Stimulated activated CD8-positive, alpha-beta memory T cell treated with anti-CD3 and anti-CD28 coated beads, Interleukin-15, amount 100 ng/mL, for 48 hours (primary cell): Measurements from ENCODE around the gene DLGAP1.
"Not testable (repeated sequence)": the region's sequence is repeated elsewhere in the genome, so short reads cannot be mapped to it uniquely, and the experiment has no call there.

ENCODE experiments used
- DNase-seq, 2 donors: peaks; one replicate each; pipeline ENCODE4 v3.0.0-alpha.2; 2020; ENCODE audit warnings: low read depth in 2 of 2

The DLGAP1 gene

DNA sequence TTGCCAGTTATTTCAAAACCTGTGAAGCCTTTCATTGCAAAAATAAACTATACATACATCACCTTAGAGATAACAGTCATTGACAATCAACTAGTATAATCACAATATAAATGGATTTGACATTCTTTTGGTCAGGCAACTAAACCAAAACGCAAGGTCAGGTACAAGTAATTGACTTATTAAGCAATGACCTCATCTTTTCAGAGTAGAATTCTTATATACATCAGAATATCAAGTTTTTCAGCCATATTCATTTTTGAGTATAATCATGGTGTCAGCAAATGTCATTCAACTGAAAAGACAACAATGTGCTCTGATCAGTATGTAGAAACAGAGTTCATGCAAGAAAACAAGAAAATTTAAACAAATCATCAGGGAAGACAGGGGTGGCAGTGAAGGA lies 796.6 kb downstream of the DLGAP1 start:
- no peak for DNase-seq

DNA sequence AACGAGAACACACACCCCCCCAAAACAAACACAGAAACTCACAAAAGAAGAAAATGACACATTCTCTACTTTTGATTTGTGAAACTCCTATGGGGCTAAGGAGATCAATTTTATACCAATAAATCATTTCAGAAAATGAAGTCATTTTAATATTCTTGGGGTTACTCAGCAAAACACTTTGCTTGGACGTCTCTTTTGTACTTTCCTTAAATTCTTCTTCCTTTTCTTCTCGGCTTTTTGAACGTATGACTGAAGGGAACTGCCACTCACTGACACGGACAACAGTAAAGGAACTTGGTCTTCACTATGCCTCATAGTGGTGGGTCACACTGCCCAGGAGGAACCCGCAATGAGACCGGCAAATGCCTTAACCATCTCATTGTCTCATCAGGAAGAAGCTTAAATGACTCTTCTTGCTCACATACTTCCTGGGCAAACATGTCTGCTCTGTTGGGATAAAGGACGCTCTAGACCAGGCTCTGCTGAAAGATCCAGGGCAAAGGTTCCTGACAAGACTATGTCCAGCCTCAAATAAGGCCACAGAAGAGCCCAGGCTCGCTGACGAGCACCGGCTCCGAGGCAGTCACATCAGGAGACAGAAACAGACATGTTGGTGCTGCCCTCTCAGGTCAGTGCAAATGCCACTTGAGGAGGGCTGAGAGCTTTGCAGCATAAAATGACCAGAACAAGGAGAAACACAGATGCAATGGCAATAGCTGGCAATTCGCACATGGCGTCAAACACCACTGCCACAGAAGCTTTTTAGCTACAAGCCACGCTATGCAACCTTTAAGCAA lies 799.7 kb downstream of the DLGAP1 start:
- DNase-seq: no peak

DNA sequence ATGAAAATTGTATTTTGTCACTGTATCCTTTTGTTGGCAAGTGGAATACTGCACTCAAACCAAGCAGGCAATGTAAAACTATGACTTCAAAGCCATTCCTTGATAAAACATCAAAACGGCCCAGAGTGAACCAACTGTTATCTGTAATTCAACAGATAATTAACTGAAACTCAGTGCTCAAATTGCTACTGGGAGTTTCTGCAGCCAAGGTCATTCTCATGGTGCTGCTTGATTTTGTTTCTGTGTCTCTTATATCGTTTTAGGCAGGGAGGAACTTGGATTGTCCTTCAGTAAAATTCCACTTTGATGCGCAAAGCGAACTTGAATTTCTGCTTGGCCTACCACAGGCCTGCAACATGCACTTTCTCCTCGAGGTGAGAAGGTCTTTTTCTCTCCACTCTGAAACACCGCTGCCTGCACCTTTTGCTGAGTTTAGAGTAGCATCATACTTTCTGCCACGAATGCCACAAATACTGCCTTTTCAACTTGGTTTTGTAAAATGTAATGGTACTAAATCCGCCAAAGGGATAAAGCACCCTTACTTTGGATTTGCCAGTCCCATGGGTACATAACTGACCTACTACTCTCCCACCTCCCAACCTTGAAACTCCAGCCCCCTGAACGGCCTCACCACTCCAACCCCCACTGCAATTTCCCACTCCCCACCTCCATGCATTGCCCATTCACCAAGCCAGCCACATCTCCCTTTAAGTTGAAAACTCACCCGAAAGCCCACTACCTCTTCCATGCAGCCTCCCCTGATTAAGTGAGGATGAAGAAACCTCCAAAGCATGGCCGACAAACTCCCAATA lies 800.5 kb downstream of the DLGAP1 start:
- DNase-seq: no peak

GRCh38 chr18:3653851-3654441 lies 801.2 kb downstream of the DLGAP1 start:
- no peak for DNase-seq

GRCh38 chr18:3653263-3653850 lies 801.8 kb downstream of the DLGAP1 start:
- no peak for DNase-seq

- DNase-seq: peak; percentile 56 to 66
Observed at GRCh38 chr18:3652380-3653262, 802.5 kb downstream of the DLGAP1 start.

DNA sequence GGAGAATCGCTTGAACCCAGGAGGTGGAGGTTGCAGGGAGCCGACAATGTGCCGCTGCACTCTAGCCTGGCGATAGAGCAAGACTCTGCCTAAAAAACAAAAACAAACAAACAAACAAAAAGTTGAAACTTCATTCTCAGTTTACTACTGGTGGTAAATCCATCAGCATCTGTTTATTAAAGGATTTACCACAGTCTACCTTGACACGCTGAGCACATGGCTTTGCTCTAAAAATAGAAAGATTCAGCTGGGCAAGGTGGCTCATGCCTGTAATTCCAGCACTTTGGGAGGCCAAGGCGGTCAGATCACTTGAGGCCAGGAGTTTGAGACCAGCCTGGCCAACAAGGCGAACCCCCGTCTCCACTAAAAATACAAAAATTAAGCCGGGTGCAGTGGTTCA lies 803.8 kb downstream of the DLGAP1 start:
- DNase-seq: no peak

DNA sequence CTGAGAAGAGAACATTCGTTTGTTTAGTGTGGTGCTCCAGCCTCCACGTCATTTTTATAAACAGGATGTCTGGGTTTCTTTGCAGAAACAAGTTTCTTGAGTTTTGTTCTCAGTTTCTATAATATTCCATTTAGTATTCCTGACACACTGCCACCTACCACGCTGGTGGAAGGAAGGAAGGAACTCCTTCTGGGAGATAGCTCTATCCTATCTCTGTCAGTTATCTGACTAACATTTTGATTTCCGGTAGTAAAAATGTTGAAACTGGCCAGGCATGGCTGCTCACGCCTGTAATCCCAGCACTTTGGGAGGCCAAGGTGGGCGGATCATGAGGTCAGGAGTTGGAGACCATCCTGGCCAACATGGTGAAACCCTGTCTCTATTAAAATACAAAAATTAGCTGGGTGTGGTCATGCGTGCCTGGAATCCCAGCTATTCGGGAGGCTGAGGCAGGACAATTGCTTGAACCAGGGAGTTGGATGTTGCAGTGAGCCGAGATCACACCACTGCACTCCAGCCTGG lies 804.5 kb downstream of the DLGAP1 start:
- not testable (repeated sequence) for DNase-seq

DNA sequence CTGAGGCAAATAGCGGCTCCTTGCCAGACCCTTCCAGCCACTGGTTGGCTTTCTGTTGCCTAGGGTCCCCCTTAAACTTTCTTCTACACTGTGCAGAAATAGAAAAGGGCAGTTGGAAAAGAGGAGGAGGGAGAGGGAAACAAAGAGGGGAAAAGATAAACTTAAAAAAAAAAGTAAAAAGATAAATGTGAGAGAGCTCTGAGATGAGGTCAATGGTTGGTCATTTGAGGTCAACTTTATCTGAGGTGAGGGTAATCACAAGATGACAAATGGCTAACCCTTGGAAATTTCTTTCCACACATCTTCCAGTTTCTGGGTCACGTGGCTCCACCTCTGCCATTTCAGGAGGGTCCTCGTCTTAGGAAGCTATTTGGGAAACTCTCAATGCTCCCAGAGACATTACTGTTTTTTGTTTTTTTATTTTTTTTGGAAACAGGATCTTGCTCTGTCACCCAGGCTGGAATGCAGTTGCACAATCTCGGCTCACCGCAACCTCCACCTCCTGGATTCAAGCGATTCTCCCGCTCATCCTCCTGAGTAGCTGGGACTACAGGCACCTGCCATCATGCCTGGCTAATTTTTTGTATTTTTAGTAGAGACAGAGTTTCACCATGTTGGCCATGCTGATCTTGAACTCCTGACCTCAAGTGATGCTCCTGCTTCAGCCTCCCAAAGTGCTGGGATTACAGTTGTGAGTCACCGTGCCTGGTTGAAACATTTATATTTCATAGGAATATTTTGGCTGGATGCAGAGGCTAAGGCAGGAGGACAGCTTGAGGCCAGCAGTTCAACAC lies 805.3 kb downstream of the DLGAP1 start:
- no peak for DNase-seq

DNA sequence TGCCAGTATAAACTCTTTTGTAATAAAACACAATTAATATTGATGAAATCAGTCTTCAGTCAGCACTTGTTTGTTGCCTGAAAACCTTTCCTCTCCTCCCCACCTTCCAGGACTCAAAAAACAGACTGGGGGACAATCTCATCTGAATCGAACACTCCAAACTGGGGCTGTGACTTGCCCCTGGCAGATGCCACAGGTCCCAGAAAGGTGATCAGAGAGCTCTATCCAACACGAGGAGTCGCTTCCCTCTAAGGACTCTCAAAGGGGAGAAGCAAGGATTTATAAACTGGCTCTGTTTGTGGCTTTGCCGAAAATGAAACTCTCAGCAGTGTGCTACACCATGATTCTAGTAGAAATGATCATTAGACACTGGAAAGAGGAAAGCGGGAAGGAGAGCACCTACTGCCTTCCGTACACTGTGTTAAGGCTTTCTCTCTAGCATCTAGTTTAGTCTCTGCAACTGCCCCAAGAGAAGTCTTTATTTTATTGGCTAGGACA lies 805.9 kb downstream of the DLGAP1 start:
- no peak for DNase-seq

- no peak for DNase-seq
Observed at GRCh38 chr18:3648641-3649040, 806.5 kb downstream of the DLGAP1 start.

GRCh38 chr18:3648200-3648599 lies 806.9 kb downstream of the DLGAP1 start:
- DNase-seq: no peak

DNA sequence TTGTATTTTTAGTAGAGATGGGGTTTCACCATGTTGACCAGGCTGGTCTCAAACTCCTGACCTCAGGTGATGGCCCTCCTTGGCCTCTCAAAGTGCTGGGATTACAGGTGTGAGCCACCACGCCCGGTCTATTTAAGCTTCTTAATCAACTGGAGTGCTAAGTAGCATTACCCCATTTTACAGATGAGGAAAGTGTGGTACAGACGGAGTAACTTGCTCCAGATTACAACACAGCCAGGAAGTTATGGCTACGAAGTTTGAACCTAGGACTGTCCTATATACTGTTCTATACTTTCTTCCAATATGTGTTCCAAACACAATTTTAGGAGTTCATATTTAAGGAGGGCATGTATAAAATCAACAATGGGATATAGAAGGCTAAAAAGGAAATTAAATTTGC lies 807.5 kb downstream of the DLGAP1 start:
- DNase-seq: no peak

- DNase-seq: no peak
Observed at GRCh38 chr18:3645384-3646156, 809.5 kb downstream of the DLGAP1 start.

- DNase-seq: no peak
Observed at GRCh38 chr18:3634250-3634939, 820.7 kb downstream of the DLGAP1 start.

DNA sequence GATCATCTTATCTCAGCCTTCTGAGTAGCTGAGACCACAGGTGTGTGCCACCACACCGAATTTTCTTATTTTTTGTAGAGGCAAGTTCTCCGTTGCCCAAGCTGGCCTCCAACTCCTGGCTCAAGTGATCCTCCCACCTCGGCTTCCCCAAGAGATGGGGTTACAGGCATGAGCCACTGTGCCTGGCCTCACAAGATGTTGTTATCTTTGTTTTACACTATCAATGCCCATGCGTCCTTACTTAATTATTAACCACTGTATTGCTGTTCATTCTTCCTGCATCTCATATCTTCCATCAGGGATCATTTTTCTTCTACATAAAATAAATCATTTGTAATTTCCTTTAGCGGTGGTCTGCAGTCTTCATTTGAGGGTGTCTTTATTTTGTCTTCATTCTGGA lies 823.2 kb downstream of the DLGAP1 start:
- DNase-seq: no peak

GRCh38 chr18:3626929-3627458 lies 828.1 kb downstream of the DLGAP1 start:
- no peak for DNase-seq

- DNase-seq: no peak
Observed at GRCh38 chr18:3625742-3626091, 829.4 kb downstream of the DLGAP1 start.
